ENCODE data around the gene SNX1. TPM values are rescaled to one million over a fixed set of nuclear protein-coding genes. Genes with fewer than 3 reads are reported as not detected.

The SNX1 gene
- 100 to 1,000 TPM; 147 to 155 TPM for total RNA-seq
- 10 to 100 TPM; 58.3 to 73.6 TPM for polyA plus RNA-seq

- Mint-ChIP-seq H3K36me3 (peaks cover under 1 to 32% of the 10 kb centered on the region in 2 donors), H3K27ac (peak within 1 kb of the TSS; percentile 90 to 99 (median 98)), H3K4me3 (peak within 1 kb of the TSS; percentile 92 to 99 (median 98)), H3K9me3 (no peaks in the 10 kb centered on the region), H3K4me1 (peaks cover 50 to 85% (median 72%) of the 10 kb centered on the region in 4 donors), H3K27me3 (no peaks in the 10 kb centered on the region)
- intact Hi-C loops (cut with micrococcal nuclease) = loop anchor here (1.0 to 10.0 kb wide), 7 partner anchors 57 to 621 kb away; partner anchors contain the start of genes CSNK1G1, PCLAF and TRIP4
- H3K4me1 ChIP-seq (ENCODE audit: insufficient read depth, low read length) = peaks cover 80% of the 10 kb centered on the region
- H3K9me3 ChIP-seq (ENCODE audit: control insufficient read depth in 1 of 2, low read length in 2 of 2) = no peaks in the 10 kb centered on the region
- H3K36me3 ChIP-seq (ENCODE audit: insufficient read depth, low read length) = no peaks in the 10 kb centered on the region
- POLR2A ChIA-PET (ENCODE audit: partially characterized antibody) = interaction anchor here (1.1 to 6.2 kb wide), 10 partner anchors 36 to 904 kb away, joined by 3 to 48 read pairs (median 4); partner anchors contain the start of genes PPIB, SNX22, TRIP4 and USP3
- DNase-seq = peak; percentile 93 to 97 (median 93)
- peak within 1 kb of the TSS; percentile 85 for H3K27ac ChIP-seq (ENCODE audit: low read depth, low read length)
- CTCF ChIA-PET (ENCODE audit: partially characterized antibody) = interaction anchor here (1.3 kb wide), 1 partner anchor 486 kb away, joined by 3 read pairs; no protein-coding TSS in a partner anchor
- H3K4me3 ChIP-seq (ENCODE audit: low read length in 2 of 2) = peak within 1 kb of the TSS; percentile 60 to 76
- no peaks in the 10 kb centered on the region for H3K27me3 ChIP-seq (ENCODE audit: insufficient read depth, low read length)
Observed at GRCh38 chr15:64095795-64096667, at the start of gene SNX1. TSS of gene SNX1 (plus strand) at chr15:64095982. CDS start at chr15:64096014, 32 bp downstream.

- Histone ChIP-seq H3K27ac (ENCODE audit: low read depth, low read length) (no peak within 1 kb of the TSS), H3K36me3 (ENCODE audit: insufficient read depth, low read length) (no peaks in the 10 kb centered on the region), H3K4me1 (ENCODE audit: insufficient read depth, low read length) (peaks cover 12% of the 10 kb centered on the region), H3K4me3 (ENCODE audit: low read length in 2 of 2) (peak within 1 kb of the TSS; percentile 43 to 51), H3K27me3 (ENCODE audit: insufficient read depth, low read length) (no peaks in the 10 kb centered on the region), H3K9me3 (ENCODE audit: control insufficient read depth in 1 of 2, low read length in 2 of 2) (no peaks in the 10 kb centered on the region)
- CTCF ChIA-PET (ENCODE audit: partially characterized antibody) = interaction anchor here (0.6 to 5.6 kb wide), 42 partner anchors 8 to 448 kb away, joined by 3 to 91 read pairs (median 5); partner anchors contain the start of gene HERC1
- peaks cover 6 to 8% of the 10 kb centered on the region in 2 donors for H3K27me3 Mint-ChIP-seq
- intact Hi-C loops (cut with micrococcal nuclease) = loop anchor here (1.0 kb wide), 3 partner anchors 101 to 436 kb away; no protein-coding TSS in a partner anchor
- peak; percentile 60 to 76 (median 64) for DNase-seq
- H3K9me3 Mint-ChIP-seq = no peaks in the 10 kb centered on the region
- H3K4me3 Mint-ChIP-seq = peak within 1 kb of the TSS; percentile 75 to 91 (median 78)
- H3K36me3 Mint-ChIP-seq = no peaks in the 10 kb centered on the region
- POLR2A ChIA-PET (ENCODE audit: partially characterized antibody) = interaction anchor here (0.5 to 2.7 kb wide), 8 partner anchors 36 to 437 kb away, joined by 3 to 17 read pairs (median 7); partner anchors contain the start of gene HERC1
- H3K27ac Mint-ChIP-seq = peak within 1 kb of the TSS in 6 of 7 donors; percentile 13 to 87 (median 72)
- H3K4me1 Mint-ChIP-seq = peaks cover 4 to 10% (median 5%) of the 10 kb centered on the region in 4 donors
Observed at GRCh38 chr15:64046421-64047153, 49.2 kb upstream of the SNX1 start, which contains the start of gene DAPK2. TSS of gene DAPK2 (minus strand) at chr15:64046485. CDS start at chr15:64040261, 6,224 bp downstream.

- H3K4me1 Mint-ChIP-seq = peaks cover 4 to 10% (median 5%) of the 10 kb centered on the region in 4 donors
- no peak overlapping the region for H3K27ac Mint-ChIP-seq
- no peak overlapping the region for H3K27ac ChIP-seq (ENCODE audit: low read depth, low read length)
- intact Hi-C loops (cut with micrococcal nuclease) = no loop called here
- CTCF ChIA-PET (ENCODE audit: partially characterized antibody) = interaction anchor here (0.8 to 5.6 kb wide), 8 partner anchors 9 to 302 kb away, joined by 3 to 91 read pairs (median 4); no protein-coding TSS in a partner anchor
- no peaks in the 10 kb centered on the region for H3K36me3 ChIP-seq (ENCODE audit: insufficient read depth, low read length)
- H3K9me3 ChIP-seq (ENCODE audit: control insufficient read depth in 1 of 2, low read length in 2 of 2) = no peaks in the 10 kb centered on the region
- H3K4me3 ChIP-seq (ENCODE audit: low read length in 2 of 2) = no peak overlapping the region
- H3K36me3 Mint-ChIP-seq = no peaks in the 10 kb centered on the region
- H3K27me3 ChIP-seq (ENCODE audit: insufficient read depth, low read length) = no peaks in the 10 kb centered on the region
- peak overlapping the region in 2 of 8 donors; percentile 15 to 41 for H3K4me3 Mint-ChIP-seq
- peaks cover 12% of the 10 kb centered on the region for H3K4me1 ChIP-seq (ENCODE audit: insufficient read depth, low read length)
- no peak for DNase-seq
- H3K27me3 Mint-ChIP-seq = peaks cover 6 to 8% of the 10 kb centered on the region in 2 donors
- no peaks in the 10 kb centered on the region for H3K9me3 Mint-ChIP-seq
- POLR2A ChIA-PET (ENCODE audit: partially characterized antibody) = no interaction called here
Observed at GRCh38 chr15:64048781-64049460, 46.9 kb upstream of the SNX1 start.

GRCh38 chr15:64050281-64051092 lies 45.3 kb upstream of the SNX1 start:
- intact Hi-C loops (cut with micrococcal nuclease) = no loop called here
- H3K4me3 ChIP-seq (ENCODE audit: low read length in 2 of 2) = no peak overlapping the region
- Mint-ChIP-seq H3K4me3 (no peak overlapping the region), H3K27me3 (peaks cover 5 to 8% of the 10 kb centered on the region in 2 donors), H3K36me3 (no peaks in the 10 kb centered on the region), H3K27ac (no peak overlapping the region), H3K4me1 (peaks cover 4 to 7% (median 5%) of the 10 kb centered on the region in 4 donors), H3K9me3 (no peaks in the 10 kb centered on the region)
- no peaks in the 10 kb centered on the region for H3K36me3 ChIP-seq (ENCODE audit: insufficient read depth, low read length)
- H3K27ac ChIP-seq (ENCODE audit: low read depth, low read length) = no peak overlapping the region
- peaks cover 11% of the 10 kb centered on the region for H3K4me1 ChIP-seq (ENCODE audit: insufficient read depth, low read length)
- H3K27me3 ChIP-seq (ENCODE audit: insufficient read depth, low read length) = no peaks in the 10 kb centered on the region
- CTCF ChIA-PET (ENCODE audit: partially characterized antibody) = interaction anchor here (1.1 to 2.6 kb wide), 3 partner anchors 11 to 299 kb away, joined by 3 to 10 read pairs (median 4); no protein-coding TSS in a partner anchor
- POLR2A ChIA-PET (ENCODE audit: partially characterized antibody) = interaction anchor here (1.4 kb wide), 1 partner anchor 40 kb away, joined by 4 read pairs; no protein-coding TSS in a partner anchor
- no peaks in the 10 kb centered on the region for H3K9me3 ChIP-seq (ENCODE audit: control insufficient read depth in 1 of 2, low read length in 2 of 2)
- DNase-seq = no peak

- Histone ChIP-seq H3K9me3 (ENCODE audit: control insufficient read depth in 1 of 2, low read length in 2 of 2) (no peaks in the 10 kb centered on the region), H3K36me3 (ENCODE audit: insufficient read depth, low read length) (no peaks in the 10 kb centered on the region), H3K4me3 (ENCODE audit: low read length in 2 of 2) (no peak overlapping the region), H3K4me1 (ENCODE audit: insufficient read depth, low read length) (peaks cover 6% of the 10 kb centered on the region), H3K27me3 (ENCODE audit: insufficient read depth, low read length) (no peaks in the 10 kb centered on the region), H3K27ac (ENCODE audit: low read depth, low read length) (no peak overlapping the region)
- Mint-ChIP-seq H3K4me1 (peaks cover 4 to 6% (median 5%) of the 10 kb centered on the region in 4 donors), H3K9me3 (no peaks in the 10 kb centered on the region), H3K36me3 (no peaks in the 10 kb centered on the region), H3K4me3 (no peak overlapping the region), H3K27ac (peak overlapping the region in 1 of 7 donors; percentile 70), H3K27me3 (peaks cover 5 to 8% of the 10 kb centered on the region in 2 donors)
- no peak for DNase-seq
- CTCF ChIA-PET (ENCODE audit: partially characterized antibody) = interaction anchor here (0.9 to 2.6 kb wide), 2 partner anchors 11 to 106 kb away, joined by 3 to 10 read pairs; no protein-coding TSS in a partner anchor
- POLR2A ChIA-PET (ENCODE audit: partially characterized antibody) = interaction anchor here (1.4 kb wide), 1 partner anchor 40 kb away, joined by 4 read pairs; no protein-coding TSS in a partner anchor
- intact Hi-C loops (cut with micrococcal nuclease) = no loop called here
Observed at GRCh38 chr15:64051093-64051402, 44.7 kb upstream of the SNX1 start.
